Measurements from ENCODE around the gene PHETA1. TPM values are rescaled to one million over a fixed set of nuclear protein-coding genes. Genes with fewer than 3 reads are reported as not detected.
"Not testable (repeated sequence)": the region's sequence is repeated elsewhere in the genome, so short reads cannot be mapped to it uniquely, and the experiment has no call there.

PHETA1 gene
- total RNA-seq, 1 donor from 2014 or later, result 14.9 TPM

DNA sequence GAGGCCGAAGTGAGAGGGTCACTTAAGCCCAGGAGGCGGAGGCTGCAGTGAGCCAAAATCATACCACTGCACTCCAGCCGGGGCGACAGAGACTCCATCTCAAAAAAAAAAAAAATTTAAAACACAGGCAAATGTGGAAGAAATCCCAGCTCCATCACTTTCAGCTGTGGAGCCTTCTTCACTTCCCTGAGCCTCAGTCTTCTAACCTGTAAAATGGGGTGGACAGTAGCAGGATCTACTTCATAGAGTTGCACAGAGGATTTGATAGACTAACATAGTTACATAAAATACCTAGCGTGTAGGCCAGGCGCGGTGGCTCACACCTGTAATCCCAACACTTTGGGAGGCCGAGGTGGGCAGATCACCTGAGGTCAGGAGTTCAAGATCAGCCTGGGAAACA lies 26.5 kb downstream of the PHETA1 start:
- no peaks in the 10 kb centered on the region for H3K4me1 Mint-ChIP-seq (ENCODE audit: low read depth, unreplicated experiment)
- peaks cover 10% of the 10 kb centered on the region for H3K9me3 Mint-ChIP-seq (ENCODE audit: unreplicated experiment)
- no peaks in the 10 kb centered on the region for H3K36me3 ChIP-seq (ENCODE audit: insufficient read depth, low read length)
- H3K9me3 ChIP-seq (ENCODE audit: insufficient read depth, low read depth, low read length), result no peaks in the 10 kb centered on the region
- no peak for FAIRE-seq
- H4K20me1 ChIP-seq (ENCODE audit: insufficient read depth, low read length), result no peaks in the 10 kb centered on the region
- no peak overlapping the region for H3K27ac Mint-ChIP-seq (ENCODE audit: unreplicated experiment)
- H3K36me3 Mint-ChIP-seq (ENCODE audit: low read depth, unreplicated experiment), result no peaks in the 10 kb centered on the region
- H3K79me2 ChIP-seq (ENCODE audit: insufficient read depth, low read length), result no peaks in the 10 kb centered on the region
- TF ChIP-seq EZH2 (IDR thresholded peaks at IDR 0.05; ENCODE audit: insufficient read depth, low read length), result no peak
- TF ChIP-seq, protein P1, sequence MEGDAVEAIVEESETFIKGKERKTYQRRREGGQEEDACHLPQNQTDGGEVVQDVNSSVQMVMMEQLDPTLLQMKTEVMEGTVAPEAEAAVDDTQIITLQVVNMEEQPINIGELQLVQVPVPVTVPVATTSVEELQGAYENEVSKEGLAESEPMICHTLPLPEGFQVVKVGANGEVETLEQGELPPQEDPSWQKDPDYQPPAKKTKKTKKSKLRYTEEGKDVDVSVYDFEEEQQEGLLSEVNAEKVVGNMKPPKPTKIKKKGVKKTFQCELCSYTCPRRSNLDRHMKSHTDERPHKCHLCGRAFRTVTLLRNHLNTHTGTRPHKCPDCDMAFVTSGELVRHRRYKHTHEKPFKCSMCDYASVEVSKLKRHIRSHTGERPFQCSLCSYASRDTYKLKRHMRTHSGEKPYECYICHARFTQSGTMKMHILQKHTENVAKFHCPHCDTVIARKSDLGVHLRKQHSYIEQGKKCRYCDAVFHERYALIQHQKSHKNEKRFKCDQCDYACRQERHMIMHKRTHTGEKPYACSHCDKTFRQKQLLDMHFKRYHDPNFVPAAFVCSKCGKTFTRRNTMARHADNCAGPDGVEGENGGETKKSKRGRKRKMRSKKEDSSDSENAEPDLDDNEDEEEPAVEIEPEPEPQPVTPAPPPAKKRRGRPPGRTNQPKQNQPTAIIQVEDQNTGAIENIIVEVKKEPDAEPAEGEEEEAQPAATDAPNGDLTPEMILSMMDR (IDR thresholded peaks at IDR 0.05; ENCODE audit: insufficient read depth, low read depth, low read length), result no peak
- H3K4me2 ChIP-seq (ENCODE audit: low read length), result no peak overlapping the region
- H3K4me1 ChIP-seq (ENCODE audit: insufficient read depth, low read length), result no peaks in the 10 kb centered on the region
- no peak overlapping the region for H3K4me3 ChIP-seq (ENCODE audit: insufficient read depth, low read depth, low read length)
- no peak for DNase-seq (ENCODE audit: low read depth)
- peaks cover 5% of the 10 kb centered on the region for H3K27me3 ChIP-seq (ENCODE audit: insufficient read depth, low read length)
- H3K9ac ChIP-seq (ENCODE audit: low read length), result no peak overlapping the region
- H3K4me3 Mint-ChIP-seq (ENCODE audit: unreplicated experiment), result no peak overlapping the region
- no peak overlapping the region for H3K27ac ChIP-seq (ENCODE audit: low read depth, low read length)
- peaks cover 5% of the 10 kb centered on the region for H3K27me3 Mint-ChIP-seq (ENCODE audit: low read depth, unreplicated experiment)
- no peak overlapping the region for H2AFZ ChIP-seq (ENCODE audit: low read depth, low read length)

DNA sequence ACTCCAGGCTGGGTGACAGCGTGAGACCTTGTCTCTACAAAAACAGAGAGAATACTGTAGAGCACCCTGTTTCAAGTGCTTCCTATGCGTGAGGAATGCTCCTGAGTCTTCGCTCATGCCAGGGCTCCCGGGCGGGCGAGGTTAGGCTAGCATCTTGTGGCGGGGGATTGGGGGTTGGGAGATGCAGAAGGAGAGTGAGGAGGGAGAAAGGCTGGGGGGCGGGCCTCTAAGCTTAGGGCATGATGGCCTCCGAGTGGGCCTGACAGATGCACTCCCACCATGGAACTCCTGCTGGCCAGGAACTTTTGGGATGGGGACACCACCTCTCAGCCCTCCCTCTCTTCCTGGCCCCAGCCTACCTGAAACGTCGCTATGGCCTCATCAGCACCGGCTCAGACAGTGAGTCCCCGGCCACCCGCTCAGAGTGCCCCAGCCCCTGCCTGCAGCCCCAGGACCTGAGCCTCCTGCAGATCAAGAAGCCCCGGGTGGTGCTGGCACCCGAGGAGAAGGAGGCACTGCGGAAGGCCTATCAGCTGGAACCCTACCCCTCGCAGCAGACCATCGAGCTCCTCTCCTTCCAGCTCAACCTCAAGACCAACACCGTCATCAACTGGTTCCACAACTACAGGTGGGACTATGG lies 27.3 kb downstream of the PHETA1 start:
- H3K9me3 ChIP-seq (ENCODE audit: insufficient read depth, low read depth, low read length), result no peaks in the 10 kb centered on the region
- FAIRE-seq, result no peak
- H3K36me3 Mint-ChIP-seq (ENCODE audit: low read depth, unreplicated experiment), result no peaks in the 10 kb centered on the region
- no peaks in the 10 kb centered on the region for H4K20me1 ChIP-seq (ENCODE audit: insufficient read depth, low read length)
- no peaks in the 10 kb centered on the region for H3K79me2 ChIP-seq (ENCODE audit: insufficient read depth, low read length)
- H3K4me1 ChIP-seq (ENCODE audit: insufficient read depth, low read length), result no peaks in the 10 kb centered on the region
- no peak overlapping the region for H3K4me3 ChIP-seq (ENCODE audit: insufficient read depth, low read depth, low read length)
- DNase-seq (ENCODE audit: low read depth), result no peak
- TF ChIP-seq, protein P1 (IDR thresholded peaks at IDR 0.05; ENCODE audit: insufficient read depth, low read depth, low read length), result no peak
- TF ChIP-seq EZH2 (IDR thresholded peaks at IDR 0.05; ENCODE audit: insufficient read depth, low read length), result no peak
- H3K4me2 ChIP-seq (ENCODE audit: low read length), result no peak overlapping the region
- peaks cover 5% of the 10 kb centered on the region for H3K27me3 Mint-ChIP-seq (ENCODE audit: low read depth, unreplicated experiment)
- no peaks in the 10 kb centered on the region for H3K4me1 Mint-ChIP-seq (ENCODE audit: low read depth, unreplicated experiment)
- H3K27ac Mint-ChIP-seq (ENCODE audit: unreplicated experiment), result no peak overlapping the region
- H2AFZ ChIP-seq (ENCODE audit: low read depth, low read length), result no peak overlapping the region
- H3K27ac ChIP-seq (ENCODE audit: low read depth, low read length), result no peak overlapping the region
- H3K9ac ChIP-seq (ENCODE audit: low read length), result no peak overlapping the region
- no peak overlapping the region for H3K4me3 Mint-ChIP-seq (ENCODE audit: unreplicated experiment)
- H3K36me3 ChIP-seq (ENCODE audit: insufficient read depth, low read length), result no peaks in the 10 kb centered on the region
- H3K27me3 ChIP-seq (ENCODE audit: insufficient read depth, low read length), result peaks cover 5% of the 10 kb centered on the region
- H3K9me3 Mint-ChIP-seq (ENCODE audit: unreplicated experiment), result peaks cover 7% of the 10 kb centered on the region

DNA sequence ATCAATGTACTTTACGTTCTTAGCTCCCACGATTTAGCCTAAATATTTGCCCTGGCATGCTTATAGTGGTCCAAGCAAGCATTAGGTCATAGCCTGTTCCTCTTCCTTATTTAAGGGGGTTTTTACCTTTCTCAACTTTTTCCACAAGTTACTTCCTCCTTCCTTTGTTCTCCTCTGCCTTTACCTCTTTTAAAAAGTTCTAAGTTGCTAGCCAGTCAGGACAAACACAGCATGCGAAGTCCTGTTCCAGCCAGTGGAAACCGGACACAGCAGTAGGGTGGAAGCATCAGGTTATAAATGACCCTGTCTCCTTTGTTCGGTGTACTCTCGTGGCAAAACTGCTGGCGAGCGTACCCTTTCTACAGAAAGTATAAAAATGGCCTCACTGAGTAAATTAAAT lies 28.2 kb downstream of the PHETA1 start:
- H3K9me3 ChIP-seq (ENCODE audit: insufficient read depth, low read depth, low read length); H3K27me3 ChIP-seq (ENCODE audit: insufficient read depth, low read length); FAIRE-seq; H3K27ac ChIP-seq (ENCODE audit: low read depth, low read length); H3K36me3 ChIP-seq (ENCODE audit: insufficient read depth, low read length); H3K27ac Mint-ChIP-seq (ENCODE audit: unreplicated experiment); H3K27me3 Mint-ChIP-seq (ENCODE audit: low read depth, unreplicated experiment); H3K4me3 Mint-ChIP-seq (ENCODE audit: unreplicated experiment); H3K36me3 Mint-ChIP-seq (ENCODE audit: low read depth, unreplicated experiment); H3K4me1 ChIP-seq (ENCODE audit: insufficient read depth, low read length); H3K9ac ChIP-seq (ENCODE audit: low read length); DNase-seq (ENCODE audit: low read depth); H3K9me3 Mint-ChIP-seq (ENCODE audit: unreplicated experiment); H3K79me2 ChIP-seq (ENCODE audit: insufficient read depth, low read length); H2AFZ ChIP-seq (ENCODE audit: low read depth, low read length); H3K4me2 ChIP-seq (ENCODE audit: low read length); H3K4me1 Mint-ChIP-seq (ENCODE audit: low read depth, unreplicated experiment); H4K20me1 ChIP-seq (ENCODE audit: insufficient read depth, low read length); H3K4me3 ChIP-seq (ENCODE audit: insufficient read depth, low read depth, low read length): not testable (repeated sequence)
